ENCODE data around the gene HIPK1.

The HIPK1 gene

GRCh38 chr1:113903501-113904292, 25.4 kb upstream of the HIPK1 start:
- DNase-seq (ENCODE audit: insufficient read length, low spot score) = no peak
- no peak for FAIRE-seq

GRCh38 chr1:113904293-113904673, 24.8 kb upstream of the HIPK1 start:
- no peak for FAIRE-seq
- no peak for DNase-seq (ENCODE audit: insufficient read length, low spot score)
- TF ChIP-seq POLR2A (IDR thresholded peaks at IDR 0.05; ENCODE audit: low read depth, low read length) = no peak

More at GRCh38 chr1:113903501-113904292, 25.4 kb upstream of the HIPK1 start:
- TF ChIP-seq POLR2A (IDR thresholded peaks at IDR 0.05; ENCODE audit: low read depth, low read length) = no peak

- FAIRE-seq (peak; percentile 91), DNase-seq (ENCODE audit: insufficient read length, low spot score) (peak; percentile 93)
- peak; percentile 84 for TF ChIP-seq POLR2A (IDR thresholded peaks at IDR 0.05; ENCODE audit: low read depth, low read length)
Observed at GRCh38 chr1:113904674-113905434, 24.3 kb upstream of the HIPK1 start, which contains the start of the genes AP4B1 and DCLRE1B. Gene AP4B1 (minus strand): TSS chr1:113904799. CDS start chr1:113904717, 82 bp downstream. Gene DCLRE1B (plus strand): TSS chr1:113905326. CDS start chr1:113905587, 261 bp downstream.

- no peak for DNase-seq (ENCODE audit: insufficient read length, low spot score)
- no peak for FAIRE-seq
- TF ChIP-seq POLR2A (IDR thresholded peaks at IDR 0.05; ENCODE audit: low read depth, low read length) = no peak
Observed at GRCh38 chr1:113905435-113905861, 23.7 kb upstream of the HIPK1 start.

DNA sequence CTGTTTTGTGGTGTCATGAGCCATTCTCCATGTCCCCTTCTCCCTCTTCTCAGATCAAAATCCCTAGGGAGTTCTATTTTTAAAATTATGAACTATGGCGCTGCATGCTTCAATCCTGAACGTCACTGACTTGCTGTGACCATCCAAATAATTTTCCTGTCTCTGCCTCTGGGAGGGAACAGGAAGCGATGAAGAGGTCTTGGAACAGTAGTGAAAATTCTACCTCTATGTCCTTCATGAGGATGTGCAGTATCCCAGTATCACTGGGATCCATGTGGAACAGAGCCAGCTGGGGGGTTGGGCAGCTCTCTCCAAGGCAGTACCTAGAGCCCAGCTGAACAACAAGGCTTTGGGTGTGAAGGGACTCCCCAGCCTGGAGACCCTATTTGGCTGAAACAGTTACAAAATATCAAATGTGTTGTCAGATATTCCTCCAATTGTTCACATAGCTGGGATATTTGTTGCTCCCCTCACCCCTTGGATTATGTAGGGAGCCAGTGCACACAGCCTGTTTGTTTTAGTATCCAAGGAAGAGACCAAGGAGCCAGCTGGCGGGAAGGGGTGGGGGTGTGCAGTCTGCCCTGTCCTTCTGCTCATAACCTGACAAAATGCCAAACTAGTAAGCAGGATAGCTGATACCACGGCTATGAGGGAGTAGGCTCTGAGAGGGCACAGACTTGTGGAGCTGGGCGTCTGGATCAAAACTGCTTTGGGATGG, 16.4 kb upstream of the HIPK1 start:
- DNase-seq (ENCODE audit: insufficient read length, low spot score) = no peak
- FAIRE-seq = no peak
- no peak for TF ChIP-seq POLR2A (IDR thresholded peaks at IDR 0.05; ENCODE audit: low read depth, low read length)

- FAIRE-seq = no peak
Observed at GRCh38 chr1:113913312-113913668, 15.8 kb upstream of the HIPK1 start.

DNA sequence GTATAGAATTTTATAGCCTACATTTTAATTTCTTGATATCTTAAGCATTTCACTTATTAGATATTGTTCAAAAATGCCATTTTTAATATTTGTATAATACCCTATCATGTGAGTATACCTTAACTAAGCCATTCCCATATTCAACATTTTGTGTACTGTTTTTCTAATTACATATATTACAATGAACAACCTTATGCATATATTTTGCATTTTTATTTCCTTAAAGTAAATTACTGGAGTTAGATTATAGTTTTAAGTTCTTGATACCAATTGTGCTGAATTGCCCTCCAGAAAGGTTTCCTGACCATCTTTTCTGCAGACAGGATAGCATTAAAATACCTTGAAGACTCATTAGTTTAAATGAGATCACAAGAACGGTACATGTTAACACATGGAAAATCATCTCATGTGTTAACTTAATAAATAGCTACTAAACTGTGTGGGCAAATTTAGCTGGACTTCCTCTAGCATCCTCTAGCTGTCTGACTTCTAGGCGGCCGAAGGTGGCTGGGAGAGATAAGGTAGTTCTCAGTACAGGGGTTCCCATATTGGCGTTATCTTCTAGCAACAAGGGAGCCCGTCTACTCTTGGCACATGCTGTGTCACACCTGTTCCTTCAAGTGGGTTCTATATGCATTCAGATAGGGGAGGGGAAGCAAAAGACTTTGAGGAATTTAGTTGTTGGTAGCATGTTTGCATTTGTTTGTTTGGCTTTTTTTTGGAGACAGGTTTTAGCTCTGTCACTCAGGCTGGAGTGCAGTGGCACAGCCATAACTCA, 15.0 kb upstream of the HIPK1 start:
- no peak for FAIRE-seq

More at GRCh38 chr1:113913312-113913668, 15.8 kb upstream of the HIPK1 start:
- TF ChIP-seq POLR2A (IDR thresholded peaks at IDR 0.05; ENCODE audit: low read depth, low read length) = no peak
- no peak for DNase-seq (ENCODE audit: insufficient read length, low spot score)

DNA sequence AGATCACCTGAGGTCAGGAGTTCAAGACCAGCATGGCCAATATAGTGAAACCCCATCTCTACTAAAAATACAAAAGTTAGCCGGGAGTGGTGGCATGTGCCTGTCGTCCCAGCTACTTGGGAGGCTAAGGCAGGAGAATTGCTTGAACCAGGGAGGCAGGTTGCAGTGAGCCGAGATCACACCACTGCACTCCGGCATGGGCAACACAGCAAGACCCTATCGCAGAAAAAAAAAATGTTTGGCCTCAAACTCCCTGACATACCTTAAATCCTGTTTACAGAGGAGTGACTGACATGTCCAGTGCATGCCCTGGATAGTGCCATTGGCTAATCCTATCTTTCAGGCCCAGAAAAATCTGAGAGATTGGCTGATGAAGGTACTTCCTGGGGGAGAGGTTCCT, 12.2 kb upstream of the HIPK1 start:
- FAIRE-seq (no peak), DNase-seq (ENCODE audit: insufficient read length, low spot score) (no peak)
- TF ChIP-seq POLR2A (IDR thresholded peaks at IDR 0.05; ENCODE audit: low read depth, low read length) = no peak

More for the DNA sequence above, 15.0 kb upstream of the HIPK1 start:
- DNase-seq (ENCODE audit: insufficient read length, low spot score) = no peak
- TF ChIP-seq POLR2A (IDR thresholded peaks at IDR 0.05; ENCODE audit: low read depth, low read length) = no peak

GRCh38 chr1:113917400-113918082, 11.6 kb upstream of the HIPK1 start:
- no peak for TF ChIP-seq POLR2A (IDR thresholded peaks at IDR 0.05; ENCODE audit: low read depth, low read length)
- FAIRE-seq = no peak
- DNase-seq (ENCODE audit: insufficient read length, low spot score) = no peak

- DNase-seq (ENCODE audit: insufficient read length, low spot score) (no peak), FAIRE-seq (no peak)
- no peak for TF ChIP-seq POLR2A (IDR thresholded peaks at IDR 0.05; ENCODE audit: low read depth, low read length)
Observed at GRCh38 chr1:113918243-113918642, 10.9 kb upstream of the HIPK1 start.

- no peak for DNase-seq (ENCODE audit: insufficient read length, low spot score)
- TF ChIP-seq POLR2A (IDR thresholded peaks at IDR 0.05; ENCODE audit: low read depth, low read length) = no peak
- FAIRE-seq = no peak
Observed at GRCh38 chr1:113922957-113923356, 6.2 kb upstream of the HIPK1 start.

- FAIRE-seq = no peak
Observed at GRCh38 chr1:113924473-113924872, 4.7 kb upstream of the HIPK1 start.

More at GRCh38 chr1:113924473-113924872, 4.7 kb upstream of the HIPK1 start:
- no peak for DNase-seq (ENCODE audit: insufficient read length, low spot score)
- TF ChIP-seq POLR2A (IDR thresholded peaks at IDR 0.05; ENCODE audit: low read depth, low read length) = no peak
